ENCODE results near the gene RGS16.

RGS16 gene

GRCh38 chr1:182646739-182647138 is 42.5 kb upstream of the RGS16 start:
- in situ Hi-C loops (cut with HindIII; ENCODE audit: low sequenced_read_pairs), result no loop called here
- no peak overlapping the region for H3K4me3 ChIP-seq (ENCODE audit: low read depth, low read length)
- DNase-seq (ENCODE audit: low read depth, low spot score), result no peak
- no peak for TF ChIP-seq CTCF (IDR thresholded peaks at IDR 0.05; ENCODE audit: low read depth, low read length)

GRCh38 chr1:182644886-182645285 is 40.7 kb upstream of the RGS16 start:
- DNase-seq (ENCODE audit: low read depth, low spot score), result no peak
- no peak for TF ChIP-seq CTCF (IDR thresholded peaks at IDR 0.05; ENCODE audit: low read depth, low read length)
- in situ Hi-C loops (cut with HindIII; ENCODE audit: low sequenced_read_pairs), result no loop called here
- H3K4me3 ChIP-seq (ENCODE audit: low read depth, low read length), result no peak overlapping the region

GRCh38 chr1:182643699-182644098 is 39.5 kb upstream of the RGS16 start:
- H3K4me3 ChIP-seq (ENCODE audit: low read depth, low read length), result no peak overlapping the region
- no peak for DNase-seq (ENCODE audit: low read depth, low spot score)
- TF ChIP-seq CTCF (IDR thresholded peaks at IDR 0.05; ENCODE audit: low read depth, low read length), result no peak
- in situ Hi-C loops (cut with HindIII; ENCODE audit: low sequenced_read_pairs), result no loop called here

- in situ Hi-C loops (cut with HindIII; ENCODE audit: low sequenced_read_pairs), result no loop called here
- H3K4me3 ChIP-seq (ENCODE audit: low read depth, low read length), result no peak overlapping the region
- TF ChIP-seq CTCF (IDR thresholded peaks at IDR 0.05; ENCODE audit: low read depth, low read length), result no peak
- DNase-seq (ENCODE audit: low read depth, low spot score), result no peak
Observed at GRCh38 chr1:182642461-182642860, 38.3 kb upstream of the RGS16 start.

- no peak for DNase-seq (ENCODE audit: low read depth, low spot score)
- in situ Hi-C loops (cut with HindIII; ENCODE audit: low sequenced_read_pairs), result no loop called here
Observed at GRCh38 chr1:182641561-182641960, 37.4 kb upstream of the RGS16 start.

GRCh38 chr1:182639330-182639729 is 35.1 kb upstream of the RGS16 start:
- in situ Hi-C loops (cut with HindIII; ENCODE audit: low sequenced_read_pairs), result no loop called here
- no peak overlapping the region for H3K4me3 ChIP-seq (ENCODE audit: low read depth, low read length)
- DNase-seq (ENCODE audit: low read depth, low spot score), result no peak
- TF ChIP-seq CTCF (IDR thresholded peaks at IDR 0.05; ENCODE audit: low read depth, low read length), result no peak

More at GRCh38 chr1:182641561-182641960, 37.4 kb upstream of the RGS16 start:
- no peak overlapping the region for H3K4me3 ChIP-seq (ENCODE audit: low read depth, low read length)
- TF ChIP-seq CTCF (IDR thresholded peaks at IDR 0.05; ENCODE audit: low read depth, low read length), result no peak

- DNase-seq (ENCODE audit: low read depth, low spot score), result no peak
- in situ Hi-C loops (cut with HindIII; ENCODE audit: low sequenced_read_pairs), result no loop called here
- TF ChIP-seq CTCF (IDR thresholded peaks at IDR 0.05; ENCODE audit: low read depth, low read length), result no peak
- H3K4me3 ChIP-seq (ENCODE audit: low read depth, low read length), result no peak overlapping the region
Observed at GRCh38 chr1:182637769-182638168, 33.6 kb upstream of the RGS16 start.
